Mesodermal cell (in vitro differentiated cells): ENCODE data around the gene TXNDC5. TPM values are rescaled to one million over a fixed set of nuclear protein-coding genes. Genes with fewer than 3 reads are reported as not detected.

Source experiments
- H3K27ac ChIP-seq: 2 replicates; pipeline ENCODE4 v1.7.0; 2013; ENCODE audit warnings: mild to moderate bottlenecking, low read depth, low read length, moderate library complexity; ENCODE audit not compliant: severe bottlenecking
- H3K36me3 ChIP-seq: 2 replicates; pipeline ENCODE4 v1.7.1; 2013; ENCODE audit warnings: mild to moderate bottlenecking, low read length, moderate library complexity; ENCODE audit not compliant: control insufficient read depth, insufficient read depth
- H3K4me1 ChIP-seq: one replicate; pipeline ENCODE4 v1.7.1; 2013; ENCODE audit warnings: mild to moderate bottlenecking, low read length; ENCODE audit not compliant: insufficient read depth, control insufficient read depth, poor library complexity, severe bottlenecking
- H3K4me3 ChIP-seq: 2 replicates; pipeline ENCODE4 v1.7.0; 2013; ENCODE audit warnings: low read length, control low read depth, mild to moderate bottlenecking; ENCODE audit not compliant: insufficient read depth, poor library complexity, severe bottlenecking; ENCODE audit errors: extremely low read depth
- H3K9me3 ChIP-seq: 2 replicates; pipeline ENCODE4 v1.7.1; 2013; ENCODE audit warnings: mild to moderate bottlenecking, low read length, moderate library complexity; ENCODE audit not compliant: control insufficient read depth
- WGBS, 2 experiments: methylation state at CpG; one replicate each; pipeline ENCODE4 v1.1.5; 2013; ENCODE audit warnings: missing lambda C conversion rate in 2 of 2; ENCODE audit not compliant: insufficient coverage in 2 of 2; 5-methylcytosine and 5-hydroxymethylcytosine counted together
- polyA plus RNA-seq, 2 experiments: library from polyadenylated mRNA; stranded (reverse); fragments of 50-300 nt; gene quantifications; one replicate each; pipeline ENCODE4 v1.2.3, GENCODE V29; 2013

Gene TXNDC5
- 343 TPM for polyA plus RNA-seq (2013, experiment 1 of 2)
- 283 TPM for polyA plus RNA-seq (2013, experiment 2 of 2)

GRCh38 chr6:7910654-7911344 lies at the start of gene TXNDC5:
TSS of gene TXNDC5 (minus strand) at chr6:7910788. CDS start at chr6:7910776, 12 bp downstream.
- H3K27ac ChIP-seq = peak within 1 kb of the TSS; percentile 59
- H3K4me3 ChIP-seq = peak within 1 kb of the TSS; percentile 68
- peaks cover 17% of the 10 kb centered on the region for H3K36me3 ChIP-seq
- WGBS, 2 experiments = 3 to 4% methylated on average over 41 to 57 of the region's 75 CpGs
- no peaks in the 10 kb centered on the region for H3K9me3 ChIP-seq
- H3K4me1 ChIP-seq = peaks cover 22% of the 10 kb centered on the region

DNA sequence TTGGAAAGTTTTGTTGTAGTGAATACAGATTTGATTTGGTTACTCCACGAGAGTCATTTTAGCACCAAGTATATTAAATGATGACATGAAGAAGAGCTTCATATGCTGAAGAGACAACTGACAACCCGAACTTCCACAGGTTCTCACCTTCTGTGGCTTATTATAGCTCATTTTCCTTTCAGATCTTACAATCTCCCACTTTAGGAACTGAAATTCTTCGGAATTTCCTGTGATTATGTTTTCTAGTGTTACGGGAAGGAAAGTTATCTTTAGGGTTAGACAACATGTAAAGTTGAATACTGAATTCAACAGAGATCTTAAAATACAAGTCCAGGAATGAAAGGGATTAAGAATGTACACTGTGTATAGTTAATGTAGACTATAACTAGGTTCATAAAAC lies 49.6 kb upstream of the TXNDC5 start:
- Histone ChIP-seq H3K36me3 (no peaks in the 10 kb centered on the region), H3K4me3 (no peak overlapping the region), H3K27ac (no peak overlapping the region), H3K4me1 (no peaks in the 10 kb centered on the region), H3K9me3 (no peaks in the 10 kb centered on the region)
- WGBS, 2 experiments = 100% methylated on average over 2 of the region's 4 CpGs; no CpG with 5 or more reads in 1 of the 2 experiments

DNA sequence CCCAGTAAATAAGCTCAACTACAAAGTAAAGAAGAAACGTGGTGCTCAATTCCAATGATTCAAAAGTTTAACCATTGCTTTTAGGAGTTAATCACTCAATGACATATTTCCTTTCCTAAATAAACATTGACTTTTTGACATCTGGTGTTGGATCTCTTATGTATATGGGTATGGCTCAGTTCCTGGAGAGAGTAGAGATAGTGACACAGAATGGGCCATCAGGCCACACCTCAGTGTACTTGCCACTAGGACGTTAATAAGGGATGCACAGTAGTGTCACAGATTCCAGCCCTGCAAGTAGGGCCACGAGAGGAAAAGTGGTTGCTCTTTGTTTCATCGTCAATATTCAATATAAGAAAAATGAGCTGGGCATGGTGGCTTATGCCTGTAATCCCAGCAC lies 48.9 kb upstream of the TXNDC5 start:
- H3K4me3 ChIP-seq = no peak overlapping the region
- no peaks in the 10 kb centered on the region for H3K4me1 ChIP-seq
- no peaks in the 10 kb centered on the region for H3K36me3 ChIP-seq
- 82 to 97% methylated on average over 2 to 3 of the region's 4 CpGs for WGBS, 2 experiments
- no peak overlapping the region for H3K27ac ChIP-seq
- H3K9me3 ChIP-seq = no peaks in the 10 kb centered on the region

DNA sequence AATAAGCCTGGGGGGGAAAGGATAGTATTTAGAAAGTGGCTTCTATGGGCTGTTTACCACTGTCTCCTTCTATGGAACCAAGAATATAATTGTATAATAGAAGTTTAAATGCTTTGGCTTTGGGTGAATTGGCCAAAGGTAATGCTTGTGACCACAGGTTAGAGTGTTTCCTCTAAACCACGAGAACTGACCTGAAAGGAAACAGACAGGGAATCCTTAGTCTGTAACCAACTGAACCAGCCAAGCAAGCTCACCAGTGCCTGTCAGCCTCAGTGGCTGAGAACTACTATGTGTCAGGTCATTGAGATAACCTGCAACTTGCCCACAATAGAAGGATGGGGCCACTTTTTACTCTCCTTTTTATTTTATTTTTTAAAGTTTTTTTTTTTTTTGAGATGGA lies 47.9 kb upstream of the TXNDC5 start:
- no peak overlapping the region for H3K4me3 ChIP-seq
- H3K36me3 ChIP-seq = no peaks in the 10 kb centered on the region
- 71 to 88% methylated on average over 1 of the region's 1 CpG for WGBS, 2 experiments
- no peak overlapping the region for H3K27ac ChIP-seq
- no peaks in the 10 kb centered on the region for H3K4me1 ChIP-seq
- no peaks in the 10 kb centered on the region for H3K9me3 ChIP-seq

DNA sequence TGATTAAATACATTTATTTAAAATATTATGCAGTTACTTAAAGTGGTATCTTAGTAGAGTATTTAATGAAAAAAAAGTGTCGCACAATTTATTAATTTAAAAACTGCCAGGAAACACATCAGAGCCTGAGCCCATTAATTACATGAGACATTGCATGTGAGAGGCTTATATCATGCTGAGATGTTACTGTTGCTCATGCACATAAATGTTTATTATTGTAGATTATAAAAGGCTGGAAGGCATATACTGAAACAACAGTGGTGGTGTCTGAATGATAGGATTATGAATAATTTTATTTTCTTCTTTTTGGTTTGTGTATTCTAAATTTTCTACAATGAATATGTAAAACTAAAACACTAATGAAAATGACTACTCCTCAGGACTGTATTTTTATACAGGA lies 45.7 kb upstream of the TXNDC5 start:
- no CpG with 5 or more reads among the region's 1 CpG for WGBS, 2 experiments
- Histone ChIP-seq H3K4me3 (no peak overlapping the region), H3K27ac (no peak overlapping the region), H3K36me3 (no peaks in the 10 kb centered on the region), H3K4me1 (no peaks in the 10 kb centered on the region), H3K9me3 (no peaks in the 10 kb centered on the region)

DNA sequence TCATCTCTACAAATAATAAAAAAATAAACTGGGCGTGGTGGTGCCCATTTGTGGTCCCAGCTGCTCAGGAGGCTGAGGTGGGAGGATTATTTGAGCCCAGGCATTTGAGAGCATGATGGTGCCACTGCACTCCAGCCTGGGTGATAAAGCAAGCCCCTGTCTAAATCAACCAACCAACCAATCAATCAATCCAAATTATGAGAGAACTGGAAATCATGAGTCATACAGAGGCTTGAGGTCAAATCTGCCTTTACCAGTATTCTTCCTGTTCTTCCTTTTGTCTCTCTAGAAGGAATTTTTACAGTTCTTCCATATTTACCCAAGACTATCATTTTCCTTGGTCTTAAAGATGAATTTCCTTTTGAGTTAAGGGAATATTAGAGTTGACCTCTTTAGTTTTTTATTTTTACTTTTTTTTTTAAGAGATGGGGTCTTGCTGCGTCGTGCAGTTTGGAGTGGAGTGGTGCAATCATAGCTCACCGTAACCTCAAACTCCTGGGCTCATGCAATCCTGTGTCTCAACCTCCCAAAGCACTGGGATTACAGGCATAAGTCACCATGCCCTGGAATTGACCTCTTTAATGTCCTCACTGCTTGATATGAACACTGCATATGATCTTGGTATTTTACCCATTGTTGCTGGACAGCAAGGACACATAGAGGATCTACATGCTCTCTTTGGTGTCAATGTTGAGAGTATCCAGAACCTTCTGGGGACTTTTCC lies 44.1 kb upstream of the TXNDC5 start:
- WGBS, 2 experiments = 86 to 100% methylated on average over 1 to 4 of the region's 4 CpGs

GRCh38 chr6:7953753-7954152 lies 43.2 kb upstream of the TXNDC5 start:
- WGBS, 2 experiments = no CpG with 5 or more reads among the region's 1 CpG
- Histone ChIP-seq H3K4me1 (no peaks in the 10 kb centered on the region), H3K9me3 (no peaks in the 10 kb centered on the region), H3K36me3 (no peaks in the 10 kb centered on the region), H3K27ac (no peak overlapping the region), H3K4me3 (no peak overlapping the region)

More for the DNA sequence above, 44.1 kb upstream of the TXNDC5 start:
- Histone ChIP-seq H3K9me3 (no peaks in the 10 kb centered on the region), H3K27ac (no peak overlapping the region), H3K4me1 (no peaks in the 10 kb centered on the region), H3K4me3 (no peak overlapping the region), H3K36me3 (no peaks in the 10 kb centered on the region)

DNA sequence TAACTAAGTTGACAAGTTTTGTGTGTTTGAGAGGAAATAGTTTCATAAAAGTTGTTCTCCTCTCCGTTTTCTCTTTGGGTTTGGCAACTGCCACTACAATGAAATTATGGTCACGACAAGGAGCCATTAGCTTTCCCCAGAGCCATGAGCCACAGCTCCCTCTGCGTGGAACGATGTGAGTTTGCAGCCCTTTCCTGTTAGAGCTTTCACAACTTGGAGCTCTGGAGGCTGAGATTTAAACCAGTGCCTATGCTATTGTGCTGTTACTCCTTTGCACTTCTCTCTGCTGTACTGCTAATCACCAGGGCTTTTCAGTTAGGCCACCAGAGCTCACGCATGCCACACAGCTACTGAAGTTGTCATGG lies 29.3 kb upstream of the TXNDC5 start:
- H3K9me3 ChIP-seq = no peaks in the 10 kb centered on the region
- peak overlapping the region; percentile 26 for H3K27ac ChIP-seq
- no peaks in the 10 kb centered on the region for H3K4me1 ChIP-seq
- H3K4me3 ChIP-seq = no peak overlapping the region
- 83 to 85% methylated on average over 5 of the region's 5 CpGs for WGBS, 2 experiments
- H3K36me3 ChIP-seq = no peaks in the 10 kb centered on the region

- no peaks in the 10 kb centered on the region for H3K9me3 ChIP-seq
- H3K4me3 ChIP-seq = no peak overlapping the region
- no peak overlapping the region for H3K27ac ChIP-seq
- H3K36me3 ChIP-seq = no peaks in the 10 kb centered on the region
- 95% methylated on average over 5 to 8 of the region's 11 CpGs for WGBS, 2 experiments
- H3K4me1 ChIP-seq = no peaks in the 10 kb centered on the region
These were observed 28.7 kb upstream of the TXNDC5 start for GRCh38 chr6:7939184-7939863.

DNA sequence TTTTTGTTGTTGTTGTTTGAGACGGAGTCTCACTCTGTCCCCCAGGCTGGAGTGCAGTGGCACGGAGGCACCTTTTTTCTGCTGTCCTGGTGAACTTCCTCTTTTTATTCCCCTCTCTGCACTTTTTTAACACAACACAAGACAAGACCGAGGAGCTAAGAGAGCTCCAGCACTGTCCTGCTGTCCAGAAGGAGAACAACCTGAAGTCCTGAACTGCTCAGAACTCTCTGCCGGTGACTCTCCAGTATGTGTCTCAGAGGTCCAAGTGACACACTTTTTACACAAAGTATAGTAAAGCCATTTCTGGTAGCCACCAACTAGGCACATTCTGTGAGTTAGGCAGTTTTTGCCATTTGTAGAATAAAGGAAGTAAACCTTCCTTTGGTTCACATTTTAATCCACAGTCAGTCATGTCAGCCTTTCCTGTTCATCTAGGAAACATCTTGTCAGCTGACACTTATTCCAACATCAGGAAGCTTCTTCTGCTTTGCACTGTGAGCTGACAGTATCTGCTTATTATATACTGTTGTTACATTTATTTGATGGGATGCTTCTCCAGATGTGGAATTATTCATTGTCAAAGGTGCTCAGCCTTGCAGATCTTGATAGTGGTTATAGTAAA lies 28.1 kb upstream of the TXNDC5 start:
- no peaks in the 10 kb centered on the region for H3K9me3 ChIP-seq
- no peak overlapping the region for H3K4me3 ChIP-seq
- no peak overlapping the region for H3K27ac ChIP-seq
- 79 to 100% methylated on average over 2 to 3 of the region's 4 CpGs for WGBS, 2 experiments
- no peaks in the 10 kb centered on the region for H3K4me1 ChIP-seq
- no peaks in the 10 kb centered on the region for H3K36me3 ChIP-seq
